Measurements from ENCODE around the gene EID3.
"Not testable (repeated sequence)": the region's sequence is repeated elsewhere in the genome, so short reads cannot be mapped to it uniquely, and the experiment has no call there.

EID3 gene

DNA sequence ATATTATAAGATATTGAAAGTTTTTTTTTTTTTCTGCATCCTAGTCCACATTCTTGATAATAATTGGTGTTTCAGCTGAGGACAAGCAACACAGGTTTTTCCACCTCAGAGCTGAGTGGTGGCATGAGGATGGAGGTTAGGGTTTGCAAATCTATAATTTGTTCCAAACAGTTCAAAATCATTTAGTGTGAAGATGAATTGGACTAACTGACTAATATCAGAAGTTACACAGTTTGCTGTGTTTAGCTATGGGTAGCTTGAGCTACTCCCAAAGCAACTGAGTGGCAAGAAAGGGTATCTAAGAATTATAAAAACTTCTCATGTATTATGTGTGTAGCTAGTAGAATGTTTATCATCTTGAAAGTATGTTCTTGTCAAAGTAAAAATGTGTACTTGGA is 17.1 kb downstream of the EID3 start:
- no peak overlapping the region for H3K4me2 ChIP-seq
- H3K4me3 ChIP-seq (IDR thresholded peaks at IDR 0.05; ENCODE audit: insufficient read depth, low read depth, low read length) = no peak overlapping the region
- no peaks in the 10 kb centered on the region for H4K20me1 ChIP-seq (ENCODE audit: insufficient read depth)
- H3K27ac ChIP-seq = no peak overlapping the region
- H3K36me3 ChIP-seq (ENCODE audit: insufficient read depth) = peaks cover 11% of the 10 kb centered on the region
- no peaks in the 10 kb centered on the region for H3K27me3 ChIP-seq (ENCODE audit: insufficient read depth, low read depth)
- no peak overlapping the region for H2AFZ ChIP-seq (ENCODE audit: low read depth)
- no peak overlapping the region for H3K9ac ChIP-seq
- no peaks in the 10 kb centered on the region; the same call in 1 of the 2 replicates for H3K79me2 ChIP-seq (ENCODE audit: insufficient read depth, low read depth)
- TF ChIP-seq, protein P1, sequence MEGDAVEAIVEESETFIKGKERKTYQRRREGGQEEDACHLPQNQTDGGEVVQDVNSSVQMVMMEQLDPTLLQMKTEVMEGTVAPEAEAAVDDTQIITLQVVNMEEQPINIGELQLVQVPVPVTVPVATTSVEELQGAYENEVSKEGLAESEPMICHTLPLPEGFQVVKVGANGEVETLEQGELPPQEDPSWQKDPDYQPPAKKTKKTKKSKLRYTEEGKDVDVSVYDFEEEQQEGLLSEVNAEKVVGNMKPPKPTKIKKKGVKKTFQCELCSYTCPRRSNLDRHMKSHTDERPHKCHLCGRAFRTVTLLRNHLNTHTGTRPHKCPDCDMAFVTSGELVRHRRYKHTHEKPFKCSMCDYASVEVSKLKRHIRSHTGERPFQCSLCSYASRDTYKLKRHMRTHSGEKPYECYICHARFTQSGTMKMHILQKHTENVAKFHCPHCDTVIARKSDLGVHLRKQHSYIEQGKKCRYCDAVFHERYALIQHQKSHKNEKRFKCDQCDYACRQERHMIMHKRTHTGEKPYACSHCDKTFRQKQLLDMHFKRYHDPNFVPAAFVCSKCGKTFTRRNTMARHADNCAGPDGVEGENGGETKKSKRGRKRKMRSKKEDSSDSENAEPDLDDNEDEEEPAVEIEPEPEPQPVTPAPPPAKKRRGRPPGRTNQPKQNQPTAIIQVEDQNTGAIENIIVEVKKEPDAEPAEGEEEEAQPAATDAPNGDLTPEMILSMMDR (conservative IDR thresholded peaks at IDR 0.05; ENCODE audit: low read depth, low read length) = no peak
- no peaks in the 10 kb centered on the region for H3K4me1 ChIP-seq (ENCODE audit: low read depth, poor library complexity, severe bottlenecking)

DNA sequence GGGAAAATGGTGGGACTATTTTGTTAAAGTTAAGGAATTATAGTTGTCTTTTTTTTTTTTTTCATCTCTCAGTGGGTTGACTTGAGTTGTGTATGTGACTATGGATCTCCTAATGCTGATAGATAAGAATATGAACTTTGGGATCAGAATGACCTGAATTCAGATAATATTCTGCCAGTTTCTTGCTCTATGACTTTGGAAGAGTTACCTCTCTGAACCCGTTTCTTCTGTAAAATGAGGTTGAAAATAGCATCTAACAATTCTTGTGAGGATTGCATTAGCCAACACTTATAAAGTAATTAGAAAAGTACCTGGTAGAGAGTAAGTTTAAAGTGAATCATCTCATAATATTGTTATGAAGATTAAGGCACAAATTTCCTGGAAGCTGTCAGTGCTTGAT is 18.4 kb downstream of the EID3 start:
- Histone ChIP-seq H3K79me2 (ENCODE audit: insufficient read depth, low read depth) (no peaks in the 10 kb centered on the region; the same call in 1 of the 2 replicates), H3K36me3 (ENCODE audit: insufficient read depth) (peaks cover 15% of the 10 kb centered on the region)

DNA sequence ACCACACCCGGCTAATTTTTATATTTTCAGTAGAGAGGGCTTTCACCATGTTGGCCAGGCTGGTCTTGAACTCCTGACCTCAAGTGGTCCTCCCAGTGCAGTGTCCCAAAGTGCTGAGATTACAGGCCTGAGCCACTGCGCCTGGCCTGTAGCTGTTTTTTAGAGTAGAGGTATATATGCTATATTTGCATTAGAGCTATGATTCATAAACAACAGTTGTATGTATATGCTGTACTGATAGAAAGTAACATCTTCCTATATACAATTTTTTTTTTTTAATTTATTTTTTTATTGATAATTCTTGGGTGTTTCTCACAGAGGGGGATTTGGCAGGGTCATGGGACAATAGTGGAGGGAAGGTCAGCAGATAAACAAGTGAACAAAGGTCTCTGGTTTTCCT is 19.0 kb downstream of the EID3 start:
- not testable (repeated sequence) for H2AFZ ChIP-seq (ENCODE audit: low read depth); H4K20me1 ChIP-seq (ENCODE audit: insufficient read depth); H3K4me1 ChIP-seq (ENCODE audit: low read depth, poor library complexity, severe bottlenecking); H3K9ac ChIP-seq; H3K4me3 ChIP-seq (IDR thresholded peaks at IDR 0.05; ENCODE audit: insufficient read depth, low read depth, low read length); H3K4me2 ChIP-seq; H3K27me3 ChIP-seq (ENCODE audit: insufficient read depth, low read depth); H3K79me2 ChIP-seq (ENCODE audit: insufficient read depth, low read depth); H3K27ac ChIP-seq
- H3K36me3 ChIP-seq (ENCODE audit: insufficient read depth) = peaks cover 15% of the 10 kb centered on the region

More for the DNA sequence above, 18.4 kb downstream of the EID3 start:
- no peak overlapping the region for H2AFZ ChIP-seq (ENCODE audit: low read depth)
- no peak overlapping the region for H3K27ac ChIP-seq
- no peak overlapping the region for H3K4me3 ChIP-seq (IDR thresholded peaks at IDR 0.05; ENCODE audit: insufficient read depth, low read depth, low read length)
- H3K4me2 ChIP-seq = no peak overlapping the region
- TF ChIP-seq, protein P1 (conservative IDR thresholded peaks at IDR 0.05; ENCODE audit: low read depth, low read length) = no peak
- H4K20me1 ChIP-seq (ENCODE audit: insufficient read depth) = no peaks in the 10 kb centered on the region
- H3K27me3 ChIP-seq (ENCODE audit: insufficient read depth, low read depth) = no peaks in the 10 kb centered on the region
- H3K4me1 ChIP-seq (ENCODE audit: low read depth, poor library complexity, severe bottlenecking) = no peaks in the 10 kb centered on the region
- no peak overlapping the region for H3K9ac ChIP-seq

DNA sequence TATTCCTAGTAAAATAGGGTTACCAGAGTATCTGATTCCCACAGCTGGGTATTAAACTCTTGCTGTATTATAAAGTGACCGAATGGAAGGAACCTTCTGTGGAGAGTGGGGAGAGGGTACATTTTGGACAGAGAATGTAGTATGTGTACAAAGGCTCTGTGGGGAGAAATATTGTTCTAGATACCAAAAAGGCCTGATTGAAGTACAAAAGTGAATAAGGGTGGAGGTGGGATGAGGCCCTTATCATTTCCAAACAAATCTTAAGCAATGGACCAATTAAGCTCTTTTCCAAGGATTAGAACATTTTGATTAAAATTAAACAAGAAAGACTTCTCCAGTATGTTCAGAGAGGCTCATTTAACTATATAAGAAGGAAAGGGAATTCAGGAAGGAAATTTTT is 20.4 kb downstream of the EID3 start:
- Histone ChIP-seq H3K4me1 (ENCODE audit: low read depth, poor library complexity, severe bottlenecking) (no peaks in the 10 kb centered on the region), H3K27me3 (ENCODE audit: insufficient read depth, low read depth) (no peaks in the 10 kb centered on the region), H2AFZ (ENCODE audit: low read depth) (no peak overlapping the region), H3K36me3 (ENCODE audit: insufficient read depth) (peaks cover 13% of the 10 kb centered on the region), H3K4me3 (IDR thresholded peaks at IDR 0.05; ENCODE audit: insufficient read depth, low read depth, low read length) (no peak overlapping the region), H4K20me1 (ENCODE audit: insufficient read depth) (no peaks in the 10 kb centered on the region), H3K9ac (no peak overlapping the region), H3K27ac (no peak overlapping the region), H3K79me2 (ENCODE audit: insufficient read depth, low read depth) (no peaks in the 10 kb centered on the region), H3K4me2 (no peak overlapping the region)
- TF ChIP-seq, protein P1 (conservative IDR thresholded peaks at IDR 0.05; ENCODE audit: low read depth, low read length) = no peak

DNA sequence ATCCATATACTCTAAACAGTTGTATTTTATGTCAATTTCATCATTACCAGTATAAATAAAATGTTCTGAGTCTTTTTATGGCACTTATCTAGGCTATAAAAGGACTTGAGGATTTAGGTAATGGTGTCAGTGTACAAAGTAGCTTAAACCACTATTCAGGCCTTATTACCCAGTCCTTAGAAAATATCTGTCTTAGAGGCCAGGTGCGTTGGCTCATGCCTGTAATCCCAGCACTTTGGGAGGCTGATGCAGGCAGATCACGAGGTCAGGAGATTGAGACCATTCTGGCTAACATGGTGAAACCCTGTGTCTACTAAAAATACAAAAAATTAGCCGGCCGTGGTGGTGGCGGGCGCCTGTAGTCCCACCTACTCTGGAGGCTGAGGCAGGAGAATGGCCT is 24.7 kb downstream of the EID3 start:
- not testable (repeated sequence) for H3K9ac ChIP-seq; H3K27me3 ChIP-seq (ENCODE audit: insufficient read depth, low read depth); H3K4me1 ChIP-seq (ENCODE audit: low read depth, poor library complexity, severe bottlenecking); H3K4me3 ChIP-seq (IDR thresholded peaks at IDR 0.05; ENCODE audit: insufficient read depth, low read depth, low read length); H4K20me1 ChIP-seq (ENCODE audit: insufficient read depth); H3K79me2 ChIP-seq (ENCODE audit: insufficient read depth, low read depth); H3K4me2 ChIP-seq; H3K27ac ChIP-seq; H2AFZ ChIP-seq (ENCODE audit: low read depth)
- H3K36me3 ChIP-seq (ENCODE audit: insufficient read depth) = peaks cover 16% of the 10 kb centered on the region; the same call in 1 of the 2 replicates

All from KMS-11 (cell line).